GM18951 (cell line): Measurements from ENCODE around the gene ARID1B.

Experiments
- POLR2A ChIP-seq: IDR thresholded peaks from 4 replicates; pipeline ENCODE4 v1.6.1; 2011; ENCODE audit warnings: mild to moderate bottlenecking; ENCODE audit not compliant: insufficient read length, insufficient read depth; ENCODE audit errors: extremely low read depth
- in situ Hi-C: fragments of 300-500 bp; cut with MboI; formaldehyde crosslinking; loops from one replicate; pipeline ENCODE4 v1.12.0; 2022; ENCODE audit warnings: low sequenced_read_pairs, mixed read lengths, inconsistent platforms; ENCODE audit not compliant: unreplicated experiment

ARID1B gene

DNA sequence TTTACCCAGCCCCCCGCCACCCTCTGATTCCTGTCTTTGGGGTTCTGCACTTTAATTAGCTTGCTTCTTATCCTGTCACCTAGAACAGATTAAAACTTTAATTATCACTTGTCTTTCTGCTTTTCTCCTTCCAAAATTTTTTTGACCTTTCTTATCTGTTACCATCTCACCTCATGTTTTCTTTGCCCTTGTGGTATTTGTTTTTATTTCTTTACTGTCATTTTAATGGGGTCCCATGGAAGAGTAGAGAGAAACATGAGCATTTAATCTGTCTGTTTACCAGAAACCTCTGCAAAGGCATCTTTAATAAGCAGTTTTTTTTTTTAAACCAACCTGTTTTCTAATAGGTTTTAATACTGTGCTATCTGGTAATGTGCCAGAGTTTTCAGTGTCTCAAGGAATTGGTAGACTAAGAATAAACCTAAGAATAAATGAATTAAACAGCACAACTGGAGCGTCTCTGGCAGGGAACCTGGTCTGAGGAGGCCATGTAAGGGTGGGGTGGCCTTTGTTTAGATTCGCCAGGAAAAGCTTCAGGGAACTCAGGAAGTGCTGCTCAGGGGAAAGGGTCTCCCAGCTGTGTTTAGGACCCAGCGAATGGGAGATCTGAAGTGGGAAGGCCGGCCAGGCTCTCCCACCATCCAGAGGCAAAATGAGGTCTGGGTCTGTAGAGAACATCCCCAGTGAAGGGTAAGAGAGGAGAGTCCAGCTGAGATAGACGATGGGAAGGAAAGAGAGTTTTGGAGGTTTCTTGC, 69.8 kb downstream of the ARID1B start:
- in situ Hi-C loops: no loop called here
- no peak for TF ChIP-seq POLR2A

DNA sequence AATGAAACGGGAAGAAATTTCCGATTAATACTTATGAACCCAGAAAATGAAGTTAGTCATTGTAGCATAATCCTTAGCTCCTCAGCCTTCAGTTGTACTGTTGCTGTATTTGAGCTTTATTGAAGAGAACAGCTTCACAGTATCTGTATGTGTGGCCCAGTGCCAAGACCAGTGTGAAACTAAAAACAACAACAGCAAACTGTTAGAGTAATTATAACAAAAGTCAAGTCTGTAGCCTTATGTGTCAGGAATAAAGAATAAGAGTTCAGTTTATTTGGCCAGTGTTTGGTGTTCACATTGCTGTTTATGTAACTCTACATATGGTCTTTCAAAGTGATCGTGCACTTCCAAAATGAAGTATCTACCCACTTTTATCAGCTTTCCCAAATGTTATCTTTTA, 70.9 kb downstream of the ARID1B start:
- TF ChIP-seq POLR2A: no peak
- in situ Hi-C loops: no loop called here

DNA sequence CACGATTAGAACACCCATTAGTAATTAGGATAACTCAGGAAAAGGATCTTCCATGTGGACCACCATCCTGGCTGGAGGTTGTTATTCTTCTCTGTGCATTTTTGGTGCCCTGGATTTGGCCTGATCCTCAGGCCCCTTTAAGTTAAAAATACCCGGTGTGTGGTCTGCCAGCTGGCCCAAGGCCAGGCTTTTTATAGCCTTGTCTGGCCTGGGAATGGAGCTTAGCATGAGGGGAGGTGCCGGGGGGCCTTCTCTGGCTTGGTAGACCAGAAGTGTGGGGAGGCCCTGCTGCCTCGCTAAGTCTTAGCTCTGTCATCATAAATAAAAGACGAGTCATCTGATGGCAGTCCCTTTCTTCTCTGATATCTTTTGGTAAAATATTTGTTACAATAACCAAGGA, 71.4 kb downstream of the ARID1B start:
- no peak for TF ChIP-seq POLR2A
- in situ Hi-C loops: no loop called here

DNA sequence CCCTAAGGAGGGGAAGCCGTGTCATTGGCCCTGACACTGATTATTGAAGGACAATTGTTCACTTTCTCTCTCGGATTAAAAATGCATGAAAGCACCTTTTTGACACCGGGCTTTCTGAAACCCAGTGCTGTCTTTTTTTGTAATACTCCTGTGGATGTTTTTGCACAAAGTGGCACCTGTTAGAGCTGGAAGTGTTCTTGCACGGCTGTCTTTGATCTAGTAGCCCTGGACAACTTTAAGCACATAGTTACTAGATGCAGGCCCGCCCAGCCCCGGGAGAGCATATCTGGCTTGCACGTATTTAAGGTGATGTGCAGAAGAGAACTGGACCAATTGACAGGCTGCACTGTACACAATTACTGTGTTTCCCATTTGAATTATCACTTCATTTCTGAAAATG, 72.6 kb downstream of the ARID1B start:
- in situ Hi-C loops: no loop called here
- TF ChIP-seq POLR2A: no peak

DNA sequence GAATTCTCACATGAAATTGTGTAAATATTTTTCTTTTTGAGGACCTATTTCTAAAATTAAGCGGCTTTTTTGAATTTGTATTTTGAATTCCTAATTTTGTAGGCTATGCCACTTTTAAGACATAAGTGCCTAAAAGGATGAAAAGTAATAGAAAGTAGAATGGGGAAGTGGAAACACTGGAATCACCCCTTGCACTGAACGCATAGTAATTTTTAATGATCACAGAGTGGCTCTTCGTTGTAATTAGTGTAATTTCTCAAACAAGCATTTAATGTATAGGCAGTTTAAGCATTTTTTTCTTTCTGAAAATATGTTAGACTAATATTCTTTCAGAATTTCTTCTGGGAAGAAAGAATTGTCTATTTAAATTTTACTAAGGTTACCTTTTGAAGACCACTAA, 73.2 kb downstream of the ARID1B start:
- TF ChIP-seq POLR2A: no peak
- in situ Hi-C loops: no loop called here

DNA sequence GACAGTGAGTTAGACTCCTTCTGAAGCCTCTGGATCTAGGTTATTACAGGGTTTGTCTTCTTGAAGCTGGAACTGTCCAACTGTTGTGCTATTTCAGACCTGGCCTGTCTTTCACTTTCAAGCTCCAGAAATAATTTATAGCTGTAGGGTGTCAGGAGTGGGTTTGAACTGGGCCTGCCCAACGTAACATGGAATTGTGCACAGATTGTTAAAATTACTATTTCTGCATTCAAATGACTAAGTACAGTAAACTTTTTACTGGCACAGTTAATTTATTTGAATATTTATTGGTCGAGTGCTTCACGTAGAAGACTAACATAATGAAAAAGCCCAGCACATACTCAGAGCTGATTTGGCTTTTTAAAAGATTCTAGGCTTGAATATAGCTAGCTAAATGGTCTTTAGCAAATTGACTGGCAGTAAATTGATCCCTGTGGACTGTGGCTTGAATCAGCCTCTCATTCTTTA, 74.3 kb downstream of the ARID1B start:
- no peak for TF ChIP-seq POLR2A
- in situ Hi-C loops: no loop called here

DNA sequence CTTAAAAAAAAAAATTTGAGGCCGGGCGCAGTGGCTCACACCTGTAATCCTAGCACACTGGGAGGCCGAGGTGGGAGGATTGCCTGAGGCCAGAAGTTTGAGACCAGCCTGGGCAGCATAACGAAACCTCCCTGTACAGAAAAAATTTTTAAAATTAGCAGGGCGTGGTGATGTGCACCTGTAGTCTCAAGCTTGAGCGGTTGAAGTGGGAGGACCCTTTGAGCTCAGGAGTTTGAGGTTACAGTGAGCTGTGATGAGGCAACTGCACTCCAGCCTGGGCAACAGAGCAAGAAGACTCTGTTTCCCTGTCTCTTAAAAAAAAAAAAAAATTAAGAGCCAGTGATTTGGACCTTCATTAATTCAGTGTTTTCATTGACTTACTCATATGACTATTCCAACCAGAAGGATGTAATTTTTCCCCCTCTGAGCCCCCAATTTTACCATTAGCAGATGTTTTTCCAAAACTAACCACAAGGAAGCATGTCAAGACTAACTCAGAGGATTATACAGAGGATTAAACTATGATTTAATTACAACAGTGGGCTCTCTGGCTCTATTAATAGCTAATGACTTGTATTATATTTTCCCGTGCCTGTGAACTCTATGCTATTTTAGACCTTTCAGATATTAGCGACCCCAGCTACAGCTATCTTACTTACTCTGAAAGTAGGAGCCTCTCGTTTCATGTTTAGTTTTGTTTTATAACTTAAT, 75.1 kb downstream of the ARID1B start:
- in situ Hi-C loops: no loop called here
- TF ChIP-seq POLR2A: no peak

DNA sequence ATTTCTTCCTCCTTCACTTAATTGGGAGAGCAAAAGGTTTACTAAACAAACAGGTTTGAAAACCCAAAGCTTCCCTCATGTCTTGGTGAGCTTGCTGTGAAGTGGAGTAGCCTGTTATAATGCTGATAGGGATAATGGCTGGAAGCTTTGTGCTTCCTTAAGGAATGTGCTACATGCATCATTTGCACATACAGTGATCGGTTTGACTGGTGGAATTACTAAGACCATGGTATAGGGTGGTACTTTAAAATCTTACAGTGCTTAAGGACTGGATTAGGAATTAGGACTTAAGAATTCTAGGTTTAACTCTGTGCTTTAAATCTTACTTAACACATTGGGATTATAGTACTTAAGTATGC, 75.7 kb downstream of the ARID1B start:
- in situ Hi-C loops: no loop called here
- no peak for TF ChIP-seq POLR2A

DNA sequence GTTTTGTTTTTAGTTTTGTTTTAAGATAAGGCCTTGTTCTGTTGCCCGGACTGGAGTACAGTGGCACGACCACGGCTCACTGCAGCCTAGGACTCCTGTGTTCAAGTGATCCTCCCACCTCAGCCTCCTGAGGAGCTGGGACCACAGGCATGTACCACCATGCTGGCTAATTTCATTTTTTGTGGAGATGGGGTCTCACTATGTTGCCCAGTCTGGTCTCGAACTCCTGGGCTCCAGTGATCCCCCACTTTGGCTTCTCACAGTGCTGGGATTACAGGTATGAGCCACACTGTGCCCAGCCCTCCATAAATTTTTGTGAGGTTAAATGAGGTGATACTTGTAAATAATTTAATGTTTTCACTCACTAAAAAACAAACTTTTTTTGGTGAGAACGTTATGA, 76.6 kb downstream of the ARID1B start:
- in situ Hi-C loops: no loop called here
- no peak for TF ChIP-seq POLR2A

GRCh38 chr6:156854466-156855161, 77.4 kb downstream of the ARID1B start:
- in situ Hi-C loops: no loop called here

DNA sequence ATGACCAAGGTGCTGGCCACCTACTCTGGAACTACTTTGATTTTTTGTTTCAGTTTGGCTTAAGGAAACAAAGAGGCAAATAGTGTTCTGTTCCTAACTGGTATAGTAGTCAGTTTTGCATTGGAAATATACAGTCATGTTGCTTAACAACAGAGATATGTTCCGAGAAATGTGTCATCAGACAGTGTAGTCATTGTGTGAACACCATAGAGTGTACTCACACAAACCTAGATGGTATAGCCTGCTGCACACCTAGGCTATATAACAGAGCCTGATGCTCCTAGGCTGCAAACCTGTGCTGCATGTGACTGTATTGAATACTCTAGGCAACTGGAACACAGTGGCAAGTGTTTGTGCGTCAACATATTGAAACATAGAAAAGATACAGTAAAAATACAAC, 80.4 kb downstream of the ARID1B start:
- in situ Hi-C loops: no loop called here
- TF ChIP-seq POLR2A: no peak

More at GRCh38 chr6:156854466-156855161, 77.4 kb downstream of the ARID1B start:
- no peak for TF ChIP-seq POLR2A

DNA sequence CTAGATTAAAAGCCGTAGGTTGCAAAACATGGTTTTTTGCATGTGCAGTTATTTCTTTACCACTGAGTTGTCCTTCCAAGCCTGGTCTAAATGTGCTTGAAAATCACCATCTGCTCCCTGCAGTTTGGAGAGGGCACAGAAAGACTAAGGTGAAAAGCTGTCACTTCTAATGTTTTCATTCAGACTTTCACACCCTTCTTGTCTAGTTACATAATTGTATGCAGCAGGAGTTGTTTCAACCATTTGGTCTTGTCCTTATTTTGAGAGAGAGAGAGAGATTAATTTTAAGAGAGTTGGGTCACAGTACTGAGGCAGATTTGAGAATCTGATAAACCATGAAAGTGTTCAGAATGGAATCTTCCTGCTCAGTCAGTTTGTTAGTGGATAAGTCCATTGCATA, 82.5 kb downstream of the ARID1B start:
- in situ Hi-C loops: no loop called here
- TF ChIP-seq POLR2A: no peak

DNA sequence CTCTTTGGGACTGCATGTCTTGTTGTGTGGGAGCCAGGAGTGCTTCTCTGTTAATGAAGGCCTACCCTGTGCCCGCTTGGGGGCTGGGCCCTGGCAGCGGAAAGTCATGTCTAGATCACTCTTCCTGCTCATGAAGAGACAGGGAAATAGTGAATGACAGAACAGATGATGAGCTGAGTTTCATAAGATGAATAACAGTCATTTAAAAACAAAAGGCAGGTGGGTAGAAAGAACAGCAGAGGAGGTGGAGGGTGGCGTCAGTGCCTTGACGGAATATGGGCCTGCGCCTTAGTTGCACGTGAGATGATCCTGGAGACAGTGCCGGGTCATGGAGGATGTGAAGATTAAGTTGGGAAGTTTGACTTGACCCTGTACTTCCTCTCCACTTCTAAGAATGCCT, 85.5 kb downstream of the ARID1B start:
- TF ChIP-seq POLR2A: no peak
- in situ Hi-C loops: no loop called here
